Measurements from ENCODE around the gene TPGS2.

TPGS2 gene

GRCh38 chr18:36843199-36843598, 14.4 kb upstream of the TPGS2 start:
- no peak overlapping the region for H3K18ac ChIP-seq (ENCODE audit: low read length)
- H2BK12ac ChIP-seq (ENCODE audit: low read length), result no peak overlapping the region
- no peak overlapping the region for H3K23ac ChIP-seq (ENCODE audit: low read depth, low read length, poor library complexity)
- no peak overlapping the region for H4K91ac ChIP-seq (ENCODE audit: low read depth, low read length, poor library complexity)
- H3K79me1 ChIP-seq (ENCODE audit: low read depth, low read length), result no peaks in the 10 kb centered on the region
- no peak overlapping the region for H3K4me3 ChIP-seq (ENCODE audit: low read length in 2 of 2)
- no peak overlapping the region for H2BK5ac ChIP-seq (ENCODE audit: low read length)
- H3K4me1 ChIP-seq (ENCODE audit: control insufficient read depth in 2 of 2, insufficient read depth in 1 of 2, low read depth in 1 of 2, low read length in 2 of 2), result no peaks in the 10 kb centered on the region
- DNase-seq (ENCODE audit: low spot score), result no peak
- H3K36me3 ChIP-seq (replicated peaks in 1 of 2; ENCODE audit: control insufficient read depth in 2 of 2, insufficient read depth in 2 of 2, low read length in 2 of 2), result peaks cover 0 to 5% of the 10 kb centered on the region in 2 donors
- no peaks in the 10 kb centered on the region for H3K9me3 ChIP-seq (replicated peaks in 1 of 2; ENCODE audit: control insufficient read depth in 2 of 2, insufficient read depth in 1 of 2, low read depth in 1 of 2, low read length in 2 of 2)
- H2BK120ac ChIP-seq (ENCODE audit: low read depth, low read length), result no peak overlapping the region
- no peak overlapping the region for H3K4ac ChIP-seq (ENCODE audit: low read length)
- H3K4me2 ChIP-seq (ENCODE audit: insufficient read depth, low read length, poor library complexity, severe bottlenecking), result no peak overlapping the region
- H2BK15ac ChIP-seq (ENCODE audit: low read length), result no peak overlapping the region
- no peak overlapping the region for H3K9ac ChIP-seq (ENCODE audit: low read depth, low read length, poor library complexity)
- H3K27me3 ChIP-seq (ENCODE audit: control insufficient read depth in 3 of 3, insufficient read depth in 3 of 3, low read depth in 1 of 3, low read length in 3 of 3), result no peaks in the 10 kb centered on the region
- no peak overlapping the region for H3K27ac ChIP-seq (replicated peaks; ENCODE audit: low read length)
- H4K8ac ChIP-seq (ENCODE audit: low read depth, low read length), result no peak overlapping the region
- WGBS, 2 donors (ENCODE audit: extremely low coverage in 2 of 2, insufficient read length in 2 of 2, insufficient replicate concordance in 1 of 2), result 100% methylated on average over 1 of the region's 5 CpGs; no CpG with 5 or more reads in 1 of the 2 donors
- no peak overlapping the region for H2AFZ ChIP-seq (ENCODE audit: low read length)
- H2AK5ac ChIP-seq (ENCODE audit: low read depth, low read length), result no peak overlapping the region
- no peak overlapping the region for H3K14ac ChIP-seq (ENCODE audit: low read length)

DNA sequence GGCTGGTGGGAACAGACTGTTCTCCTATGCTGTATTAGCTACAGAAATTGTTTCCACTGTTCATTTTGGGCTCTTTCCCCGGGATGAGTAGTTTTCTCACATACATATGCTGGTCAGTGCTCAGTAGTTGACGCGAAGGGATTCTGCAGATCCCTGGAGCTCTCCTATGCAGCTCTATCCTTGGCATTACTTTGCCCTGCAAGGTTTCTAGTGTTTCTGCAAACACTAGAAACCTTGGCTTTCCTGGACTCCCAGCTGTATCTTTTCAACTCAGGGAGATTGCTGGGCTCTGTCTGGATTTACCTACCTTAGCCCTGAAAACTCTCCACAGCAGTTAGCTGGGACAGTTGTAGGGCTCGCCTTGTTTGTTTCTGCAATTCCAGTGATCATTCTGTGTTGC, 11.0 kb upstream of the TPGS2 start:
- Histone ChIP-seq H3K27me3 (ENCODE audit: control insufficient read depth in 3 of 3, insufficient read depth in 3 of 3, low read depth in 1 of 3, low read length in 3 of 3) (no peaks in the 10 kb centered on the region), H3K9me3 (replicated peaks in 1 of 2; ENCODE audit: control insufficient read depth in 2 of 2, insufficient read depth in 1 of 2, low read depth in 1 of 2, low read length in 2 of 2) (no peaks in the 10 kb centered on the region), H2BK120ac (ENCODE audit: low read depth, low read length) (no peak overlapping the region), H3K27ac (replicated peaks; ENCODE audit: low read length) (no peak overlapping the region), H3K23ac (ENCODE audit: low read depth, low read length, poor library complexity) (no peak overlapping the region), H3K4ac (ENCODE audit: low read length) (no peak overlapping the region), H3K4me1 (ENCODE audit: control insufficient read depth in 2 of 2, insufficient read depth in 1 of 2, low read depth in 1 of 2, low read length in 2 of 2) (no peaks in the 10 kb centered on the region), H2AK5ac (ENCODE audit: low read depth, low read length) (no peak overlapping the region), H3K4me2 (ENCODE audit: insufficient read depth, low read length, poor library complexity, severe bottlenecking) (no peak overlapping the region), H2BK12ac (ENCODE audit: low read length) (no peak overlapping the region), H2BK15ac (ENCODE audit: low read length) (no peak overlapping the region), H3K79me1 (ENCODE audit: low read depth, low read length) (no peaks in the 10 kb centered on the region), H3K9ac (ENCODE audit: low read depth, low read length, poor library complexity) (no peak overlapping the region), H2AFZ (ENCODE audit: low read length) (no peak overlapping the region), H4K91ac (ENCODE audit: low read depth, low read length, poor library complexity) (no peak overlapping the region), H2BK5ac (ENCODE audit: low read length) (no peak overlapping the region), H3K18ac (ENCODE audit: low read length) (no peak overlapping the region), H3K4me3 (ENCODE audit: low read length in 2 of 2) (no peak overlapping the region), H3K14ac (ENCODE audit: low read length) (no peak overlapping the region), H4K8ac (ENCODE audit: low read depth, low read length) (no peak overlapping the region), H3K36me3 (replicated peaks in 1 of 2; ENCODE audit: control insufficient read depth in 2 of 2, insufficient read depth in 2 of 2, low read length in 2 of 2) (peaks cover 0 to 25% of the 10 kb centered on the region in 2 donors)
- no CpG with 5 or more reads among the region's 4 CpGs for WGBS, 2 donors (ENCODE audit: extremely low coverage in 2 of 2, insufficient read length in 2 of 2, insufficient replicate concordance in 1 of 2)
- DNase-seq (ENCODE audit: low spot score), result no peak

GRCh38 chr18:36835927-36836326, 7.1 kb upstream of the TPGS2 start:
- Histone ChIP-seq H3K4ac (ENCODE audit: low read length) (no peak overlapping the region), H3K14ac (ENCODE audit: low read length) (no peak overlapping the region), H2BK120ac (ENCODE audit: low read depth, low read length) (no peak overlapping the region), H4K91ac (ENCODE audit: low read depth, low read length, poor library complexity) (no peak overlapping the region), H2BK5ac (ENCODE audit: low read length) (no peak overlapping the region), H3K79me1 (ENCODE audit: low read depth, low read length) (no peaks in the 10 kb centered on the region), H2BK12ac (ENCODE audit: low read length) (no peak overlapping the region), H3K9ac (ENCODE audit: low read depth, low read length, poor library complexity) (no peak overlapping the region), H3K4me1 (ENCODE audit: control insufficient read depth in 2 of 2, insufficient read depth in 1 of 2, low read depth in 1 of 2, low read length in 2 of 2) (no peaks in the 10 kb centered on the region), H3K18ac (ENCODE audit: low read length) (no peak overlapping the region), H3K4me2 (ENCODE audit: insufficient read depth, low read length, poor library complexity, severe bottlenecking) (no peak overlapping the region), H2AFZ (ENCODE audit: low read length) (no peak overlapping the region), H2AK5ac (ENCODE audit: low read depth, low read length) (no peak overlapping the region), H3K36me3 (replicated peaks in 1 of 2; ENCODE audit: control insufficient read depth in 2 of 2, insufficient read depth in 2 of 2, low read length in 2 of 2) (peaks cover 0 to 20% of the 10 kb centered on the region in 2 donors), H3K27me3 (ENCODE audit: control insufficient read depth in 3 of 3, insufficient read depth in 3 of 3, low read depth in 1 of 3, low read length in 3 of 3) (no peaks in the 10 kb centered on the region), H3K4me3 (ENCODE audit: low read length in 2 of 2) (no peak overlapping the region), H3K23ac (ENCODE audit: low read depth, low read length, poor library complexity) (no peak overlapping the region), H3K27ac (replicated peaks; ENCODE audit: low read length) (no peak overlapping the region), H2BK15ac (ENCODE audit: low read length) (no peak overlapping the region), H4K8ac (ENCODE audit: low read depth, low read length) (no peak overlapping the region), H3K9me3 (replicated peaks in 1 of 2; ENCODE audit: control insufficient read depth in 2 of 2, insufficient read depth in 1 of 2, low read depth in 1 of 2, low read length in 2 of 2) (no peaks in the 10 kb centered on the region)
- no peak for DNase-seq (ENCODE audit: low spot score)
- WGBS, 2 donors (ENCODE audit: extremely low coverage in 2 of 2, insufficient read length in 2 of 2, insufficient replicate concordance in 1 of 2), result no CpG with 5 or more reads among the region's 1 CpG

GRCh38 chr18:36833120-36833519, 4.3 kb upstream of the TPGS2 start:
- no peaks in the 10 kb centered on the region for H3K9me3 ChIP-seq (replicated peaks in 1 of 2; ENCODE audit: control insufficient read depth in 2 of 2, insufficient read depth in 1 of 2, low read depth in 1 of 2, low read length in 2 of 2)
- no peaks in the 10 kb centered on the region for H3K27me3 ChIP-seq (ENCODE audit: control insufficient read depth in 3 of 3, insufficient read depth in 3 of 3, low read depth in 1 of 3, low read length in 3 of 3)
- H3K79me1 ChIP-seq (ENCODE audit: low read depth, low read length), result peaks cover 4% of the 10 kb centered on the region
- H4K91ac ChIP-seq (ENCODE audit: low read depth, low read length, poor library complexity), result no peak overlapping the region
- peaks cover 0 to 2% of the 10 kb centered on the region in 2 donors for H3K4me1 ChIP-seq (ENCODE audit: control insufficient read depth in 2 of 2, insufficient read depth in 1 of 2, low read depth in 1 of 2, low read length in 2 of 2)
- no peak overlapping the region for H3K4ac ChIP-seq (ENCODE audit: low read length)
- no peak overlapping the region for H3K18ac ChIP-seq (ENCODE audit: low read length)
- no peak overlapping the region for H3K23ac ChIP-seq (ENCODE audit: low read depth, low read length, poor library complexity)
- no peak overlapping the region for H3K4me2 ChIP-seq (ENCODE audit: insufficient read depth, low read length, poor library complexity, severe bottlenecking)
- no peak overlapping the region for H2BK12ac ChIP-seq (ENCODE audit: low read length)
- no peak overlapping the region for H3K27ac ChIP-seq (replicated peaks; ENCODE audit: low read length)
- no peak overlapping the region for H3K9ac ChIP-seq (ENCODE audit: low read depth, low read length, poor library complexity)
- H3K14ac ChIP-seq (ENCODE audit: low read length), result no peak overlapping the region
- no peak overlapping the region for H2AK5ac ChIP-seq (ENCODE audit: low read depth, low read length)
- no peak overlapping the region for H2BK120ac ChIP-seq (ENCODE audit: low read depth, low read length)
- no peak overlapping the region for H2BK15ac ChIP-seq (ENCODE audit: low read length)
- no peak for DNase-seq (ENCODE audit: low spot score)
- H3K4me3 ChIP-seq (ENCODE audit: low read length in 2 of 2), result no peak overlapping the region
- H2AFZ ChIP-seq (ENCODE audit: low read length), result no peak overlapping the region
- no peak overlapping the region for H2BK5ac ChIP-seq (ENCODE audit: low read length)
- 100% methylated on average over 1 of the region's 2 CpGs; no CpG with 5 or more reads in 1 of the 2 donors for WGBS, 2 donors (ENCODE audit: extremely low coverage in 2 of 2, insufficient read length in 2 of 2, insufficient replicate concordance in 1 of 2)
- no peak overlapping the region for H4K8ac ChIP-seq (ENCODE audit: low read depth, low read length)
- H3K36me3 ChIP-seq (replicated peaks in 1 of 2; ENCODE audit: control insufficient read depth in 2 of 2, insufficient read depth in 2 of 2, low read length in 2 of 2), result peaks cover 0 to 20% of the 10 kb centered on the region in 2 donors

Data from neuronal stem cell (in vitro differentiated cells).